ENCODE measurements around the gene IL10RA. TPM values are rescaled to one million over a fixed set of nuclear protein-coding genes. Genes with fewer than 3 reads are reported as not detected.

The IL10RA gene
- total RNA-seq, 1 experiment from 2014 or later: 1.7 TPM

- no peak overlapping the region for H3K4me3 ChIP-seq (replicated peaks in 1 of 2; ENCODE audit: low read depth in 1 of 2, low read length in 2 of 2)
- ChIA-PET POLR2A (no interaction called here), CTCF (no interaction called here), RAD21 (ENCODE audit: low non-redundant PET in 1 of 2, low total read pairs in 2 of 2, uncharacterized antibody in 2 of 2, unreplicated experiment in 2 of 2) (no interaction called here)
- H3K36me3 ChIP-seq (ENCODE audit: control insufficient read depth in 1 of 2, insufficient read depth in 2 of 2, low read length in 2 of 2): no peaks in the 10 kb centered on the region
- intact Hi-C loops (cut with micrococcal nuclease): no loop called here
- H3K4me1 ChIP-seq (ENCODE audit: control insufficient read depth in 1 of 2, insufficient read depth in 2 of 2, low read length in 2 of 2): no peaks in the 10 kb centered on the region
- H3K9me2 ChIP-seq (ENCODE audit: insufficient read depth): no peaks in the 10 kb centered on the region
- H3K27me3 ChIP-seq (ENCODE audit: insufficient read depth, low read length): no peaks in the 10 kb centered on the region
- no peaks in the 10 kb centered on the region for H3K79me2 ChIP-seq (ENCODE audit: insufficient read depth, low read length)
- no peak overlapping the region for H3K9ac ChIP-seq (ENCODE audit: low read length)
- no peak overlapping the region for H3K27ac ChIP-seq (ENCODE audit: low read depth, low read length)
- H4K20me1 ChIP-seq (ENCODE audit: insufficient read depth): no peaks in the 10 kb centered on the region
- TF ChIP-seq ATF3 (IDR thresholded peaks at IDR 0.05) (no peak), POLR2A (IDR thresholded peaks at IDR 0.05; ENCODE audit: borderline replicate concordance, extremely low read depth, insufficient read depth, insufficient read length) (no peak), YY1 (IDR thresholded peaks at IDR 0.05; ENCODE audit: extremely low read depth, insufficient replicate concordance, low read depth, low read length) (no peak), EZH2phosphoT487 (IDR thresholded peaks at IDR 0.05; ENCODE audit: borderline replicate concordance) (no peak), ELF1 (IDR thresholded peaks at IDR 0.05; ENCODE audit: borderline replicate concordance, low read depth) (no peak), FOSL1 (IDR thresholded peaks at IDR 0.05; ENCODE audit: low read depth) (no peak), POLR2AphosphoS5 (IDR thresholded peaks at IDR 0.05; ENCODE audit: low read depth, low read length) (no peak), TCF7L2 (IDR thresholded peaks at IDR 0.05; ENCODE audit: borderline replicate concordance, extremely low read depth, insufficient read depth, insufficient read length) (no peak), CEBPB (IDR thresholded peaks at IDR 0.05; ENCODE audit: low read depth) (no peak), SIN3A (IDR thresholded peaks at IDR 0.05; ENCODE audit: low read depth) (no peak), EZH2 (IDR thresholded peaks at IDR 0.05) (no peak), MAX (IDR thresholded peaks at IDR 0.05) (no peak), EGR1 (IDR thresholded peaks at IDR 0.05; ENCODE audit: low read depth) (no peak), ZBTB33 (IDR thresholded peaks at IDR 0.05; ENCODE audit: extremely low read depth, insufficient replicate concordance, low read length) (no peak), SP1 (IDR thresholded peaks at IDR 0.05; ENCODE audit: low read depth) (no peak), ZNF274 (IDR thresholded peaks at IDR 0.05; ENCODE audit: low read depth, low read length) (no peak), CTCF (IDR thresholded peaks at IDR 0.05 in 2 of 3, conservative IDR thresholded peaks at IDR 0.05 in 1 of 3; ENCODE audit: borderline replicate concordance in 1 of 3, insufficient read depth in 1 of 3, low read depth in 2 of 3, low read length in 2 of 3) (no peak)
- H3K4me2 ChIP-seq (ENCODE audit: low read length): no peak overlapping the region
- no peak for DNase-seq (ENCODE audit: low read depth, low spot score)
- no TSS peak for BruUV-seq (replicated peaks)
- H2AFZ ChIP-seq (ENCODE audit: low read depth, low read length, poor library complexity, severe bottlenecking): no peak overlapping the region
- ATAC-seq: no peak
- H3K9me3 ChIP-seq (ENCODE audit: control insufficient read depth in 1 of 2, insufficient read depth in 1 of 2, low read depth in 1 of 2, low read length in 2 of 2): no peaks in the 10 kb centered on the region
Observed at GRCh38 chr11:118000850-118001228, 14.6 kb downstream of the IL10RA start.

Data from HCT116 (cell line).